ENCODE measurements around the gene CASK. TPM values are rescaled to one million over a fixed set of nuclear protein-coding genes. Genes with fewer than 3 reads are reported as not detected.
"Not testable (repeated sequence)": the region's sequence is repeated elsewhere in the genome, so short reads cannot be mapped to it uniquely, and the experiment has no call there.

Gene CASK
- total RNA-seq, 1 donor from 2014 or later = 38.2 TPM

DNA sequence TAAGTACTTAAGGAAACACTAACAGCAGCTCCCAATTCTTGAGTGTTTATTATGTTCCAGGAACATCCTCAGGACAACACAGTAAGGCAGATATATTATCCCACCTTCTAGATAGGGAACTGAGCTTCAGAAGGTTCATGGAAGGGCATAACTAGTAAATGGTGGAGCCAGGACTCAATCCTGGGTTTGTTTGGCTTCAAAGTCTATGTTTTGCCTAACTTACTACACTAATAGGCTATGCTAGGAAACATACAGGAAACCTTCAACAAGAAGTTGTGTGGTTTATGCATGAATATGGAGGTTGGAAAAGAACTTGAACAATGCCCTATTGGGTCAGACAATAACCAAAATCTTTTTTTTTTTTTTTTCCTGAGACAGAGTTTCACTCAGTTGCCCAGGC is 307.1 kb downstream of the CASK start:
- H3K27me3 ChIP-seq (ENCODE audit: low read depth) = no peaks in the 10 kb centered on the region
- no peak for DNase-seq
- no peak overlapping the region for H3K27ac ChIP-seq
- H3K9me3 ChIP-seq = no peaks in the 10 kb centered on the region
- TF ChIP-seq, protein P1, sequence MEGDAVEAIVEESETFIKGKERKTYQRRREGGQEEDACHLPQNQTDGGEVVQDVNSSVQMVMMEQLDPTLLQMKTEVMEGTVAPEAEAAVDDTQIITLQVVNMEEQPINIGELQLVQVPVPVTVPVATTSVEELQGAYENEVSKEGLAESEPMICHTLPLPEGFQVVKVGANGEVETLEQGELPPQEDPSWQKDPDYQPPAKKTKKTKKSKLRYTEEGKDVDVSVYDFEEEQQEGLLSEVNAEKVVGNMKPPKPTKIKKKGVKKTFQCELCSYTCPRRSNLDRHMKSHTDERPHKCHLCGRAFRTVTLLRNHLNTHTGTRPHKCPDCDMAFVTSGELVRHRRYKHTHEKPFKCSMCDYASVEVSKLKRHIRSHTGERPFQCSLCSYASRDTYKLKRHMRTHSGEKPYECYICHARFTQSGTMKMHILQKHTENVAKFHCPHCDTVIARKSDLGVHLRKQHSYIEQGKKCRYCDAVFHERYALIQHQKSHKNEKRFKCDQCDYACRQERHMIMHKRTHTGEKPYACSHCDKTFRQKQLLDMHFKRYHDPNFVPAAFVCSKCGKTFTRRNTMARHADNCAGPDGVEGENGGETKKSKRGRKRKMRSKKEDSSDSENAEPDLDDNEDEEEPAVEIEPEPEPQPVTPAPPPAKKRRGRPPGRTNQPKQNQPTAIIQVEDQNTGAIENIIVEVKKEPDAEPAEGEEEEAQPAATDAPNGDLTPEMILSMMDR (IDR thresholded peaks at IDR 0.05) = no peak
- H3K4me3 ChIP-seq = no peak overlapping the region
- H3K36me3 ChIP-seq = no peaks in the 10 kb centered on the region
- no peak for ATAC-seq
- intact Hi-C loops (cut with DNase I) = no loop called here
- H3K4me1 ChIP-seq = no peaks in the 10 kb centered on the region

GRCh38 chrX:41608244-41608643 is 315.1 kb downstream of the CASK start:
- H3K4me3 ChIP-seq = no peak overlapping the region
- no peaks in the 10 kb centered on the region for H3K9me3 ChIP-seq
- no peak for ATAC-seq
- TF ChIP-seq, protein P1 (IDR thresholded peaks at IDR 0.05) = no peak
- no peaks in the 10 kb centered on the region for H3K36me3 ChIP-seq
- intact Hi-C loops (cut with DNase I) = no loop called here
- no peak overlapping the region for H3K27ac ChIP-seq
- no peaks in the 10 kb centered on the region for H3K27me3 ChIP-seq (ENCODE audit: low read depth)
- no peak for DNase-seq
- H3K4me1 ChIP-seq = no peaks in the 10 kb centered on the region

DNA sequence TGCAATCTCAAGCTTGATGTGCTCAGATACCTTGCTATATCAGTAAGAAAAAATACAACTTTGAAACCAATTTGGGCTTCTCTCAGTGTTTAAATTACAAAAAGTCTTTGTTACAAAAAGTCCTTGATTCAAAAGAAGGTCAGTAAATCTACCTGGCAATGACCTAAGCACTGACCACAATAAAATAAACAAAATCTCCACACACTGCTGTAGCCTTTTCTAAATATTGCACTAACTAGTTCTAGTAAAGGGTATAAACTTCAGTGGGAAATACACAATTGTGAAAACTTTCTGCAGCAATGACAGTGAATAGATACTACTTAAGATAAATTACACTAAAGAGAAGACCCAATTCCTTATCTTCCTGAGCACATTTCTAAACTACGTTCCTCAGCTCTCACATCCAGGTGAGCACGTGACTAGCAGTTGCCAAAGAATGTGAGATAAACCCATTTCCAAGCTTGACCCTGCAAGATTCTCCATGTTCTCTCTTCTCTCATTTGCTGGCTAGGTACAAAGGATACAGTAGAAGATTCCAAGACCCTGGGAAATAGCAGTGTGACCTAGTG is 316.0 kb downstream of the CASK start:
- Histone ChIP-seq H3K9me3 (no peaks in the 10 kb centered on the region), H3K27me3 (ENCODE audit: low read depth) (no peaks in the 10 kb centered on the region), H3K4me1 (no peaks in the 10 kb centered on the region), H3K36me3 (no peaks in the 10 kb centered on the region), H3K27ac (no peak overlapping the region), H3K4me3 (no peak overlapping the region)
- TF ChIP-seq, protein P1 (IDR thresholded peaks at IDR 0.05) = no peak
- no peak for DNase-seq
- intact Hi-C loops (cut with DNase I) = no loop called here
- no peak for ATAC-seq

DNA sequence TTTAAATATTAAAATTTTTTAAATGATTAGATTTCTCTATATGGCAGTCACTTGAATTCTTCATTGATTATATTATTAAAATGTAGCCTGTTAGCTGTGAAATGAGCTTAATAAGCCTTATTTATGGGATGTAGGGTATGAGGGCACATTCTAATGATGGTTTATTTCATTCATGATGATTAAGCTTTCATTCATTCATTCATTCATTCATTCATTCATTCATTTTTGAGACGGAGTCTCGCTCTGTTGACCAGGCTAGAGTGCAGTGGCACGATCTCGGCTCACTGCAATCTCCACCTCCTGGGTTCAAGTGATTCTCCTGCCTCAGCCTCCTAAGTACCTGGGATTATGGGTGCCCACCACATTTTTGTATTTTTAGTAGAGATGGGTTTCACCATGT is 317.3 kb downstream of the CASK start:
- not testable (repeated sequence) for DNase-seq, ATAC-seq

DNA sequence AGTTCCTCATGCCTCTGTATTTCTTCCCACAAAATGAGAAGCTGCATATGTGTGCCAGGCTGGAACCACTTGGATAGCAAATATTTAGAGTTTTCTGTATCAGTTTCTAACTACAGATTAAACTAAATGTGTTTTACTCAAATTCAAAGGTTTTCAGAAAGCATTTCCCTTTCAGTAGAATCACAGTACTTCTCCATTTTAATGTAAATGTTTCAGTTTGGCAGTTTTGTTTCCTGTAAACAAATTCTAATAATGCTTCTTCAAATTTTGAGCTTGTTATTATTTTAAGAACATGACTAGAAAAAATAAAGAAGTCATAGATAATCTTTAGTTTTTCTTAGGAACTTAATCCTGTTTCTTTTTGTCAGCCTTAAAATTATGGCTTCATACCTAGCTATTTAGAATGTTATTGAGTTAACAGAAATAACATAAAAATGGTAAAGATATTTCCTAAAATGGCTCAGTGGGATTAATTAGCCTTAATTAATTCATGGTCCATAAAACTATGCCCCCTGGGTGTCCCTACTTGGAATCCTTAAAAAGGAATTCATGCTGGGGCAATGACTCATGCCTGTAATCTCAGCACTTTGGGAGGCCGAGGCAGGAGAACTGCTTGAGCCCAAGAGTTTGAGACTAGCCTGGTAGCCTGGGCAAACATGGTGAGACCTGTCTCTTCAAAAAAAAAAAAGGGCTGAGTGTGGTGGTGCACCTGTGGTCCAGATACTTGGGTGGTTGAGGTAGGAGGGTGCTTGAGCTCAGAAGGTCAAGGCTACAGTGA is 318.4 kb downstream of the CASK start:
- intact Hi-C loops (cut with DNase I) = no loop called here
- Histone ChIP-seq H3K27ac (no peak overlapping the region), H3K27me3 (ENCODE audit: low read depth) (no peaks in the 10 kb centered on the region), H3K4me3 (no peak overlapping the region), H3K36me3 (no peaks in the 10 kb centered on the region), H3K4me1 (no peaks in the 10 kb centered on the region), H3K9me3 (no peaks in the 10 kb centered on the region)
- TF ChIP-seq, protein P1 (IDR thresholded peaks at IDR 0.05) = no peak
- no peak for ATAC-seq
- DNase-seq = no peak

More for the DNA sequence above, 317.3 kb downstream of the CASK start:
- intact Hi-C loops (cut with DNase I); H3K4me3 ChIP-seq; H3K27me3 ChIP-seq (ENCODE audit: low read depth); H3K27ac ChIP-seq; H3K36me3 ChIP-seq; H3K9me3 ChIP-seq; H3K4me1 ChIP-seq: not testable (repeated sequence)

- TF ChIP-seq, protein P1 (IDR thresholded peaks at IDR 0.05) = no peak
- H3K4me3 ChIP-seq = no peak overlapping the region
- no peak for ATAC-seq
Observed at GRCh38 chrX:41604177-41604576, 319.2 kb downstream of the CASK start.

More at GRCh38 chrX:41604177-41604576, 319.2 kb downstream of the CASK start:
- H3K9me3 ChIP-seq = no peaks in the 10 kb centered on the region
- no peaks in the 10 kb centered on the region for H3K27me3 ChIP-seq (ENCODE audit: low read depth)
- no peak overlapping the region for H3K27ac ChIP-seq
- H3K36me3 ChIP-seq = no peaks in the 10 kb centered on the region
- no peaks in the 10 kb centered on the region for H3K4me1 ChIP-seq
- DNase-seq = no peak
- intact Hi-C loops (cut with DNase I) = no loop called here

All from lower lobe of right lung (tissue), 2 donors.